Measurements from ENCODE around the gene LENEP.
"Not testable (repeated sequence)": the region's sequence is repeated elsewhere in the genome, so short reads cannot be mapped to it uniquely, and the experiment has no call there.

The LENEP gene

DNA sequence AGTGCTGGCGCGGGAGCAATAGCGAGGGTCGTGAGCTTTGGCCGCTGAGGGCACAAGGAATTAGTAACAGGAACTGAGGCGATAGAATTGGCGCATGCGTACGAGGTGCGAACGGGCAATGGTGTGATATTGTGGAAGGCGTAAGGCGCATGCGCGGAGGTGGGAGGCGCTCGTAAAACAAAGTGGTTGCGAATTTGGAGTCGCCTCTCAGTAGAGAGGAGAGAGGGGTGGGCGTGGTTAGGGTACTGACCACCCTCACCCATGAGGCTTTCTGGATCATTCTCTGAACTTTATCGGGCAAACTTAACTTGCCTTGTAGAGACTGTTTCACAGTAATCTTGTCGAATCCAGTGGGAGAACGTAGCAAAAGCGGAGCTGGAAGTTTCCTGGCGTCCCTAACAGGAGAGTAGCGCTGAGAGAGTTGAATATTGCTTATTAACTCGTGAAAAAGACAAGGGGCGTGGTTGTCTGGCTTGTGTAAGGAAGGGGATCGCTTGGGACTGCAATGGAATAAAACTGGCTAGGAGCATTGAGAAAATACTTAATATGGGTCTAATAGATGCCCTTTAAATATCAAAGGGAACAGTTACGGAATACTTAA lies 18.5 kb upstream of the LENEP start:
- DNase-seq (ENCODE audit: low read depth), result peak; percentile 93

- no peak for DNase-seq (ENCODE audit: low read depth)
Measured at GRCh38 chr1:154975409-154976059, 17.9 kb upstream of the LENEP start.

- DNase-seq (ENCODE audit: low read depth), result not testable (repeated sequence)
Measured at GRCh38 chr1:154977762-154978161, 15.6 kb upstream of the LENEP start.

DNA sequence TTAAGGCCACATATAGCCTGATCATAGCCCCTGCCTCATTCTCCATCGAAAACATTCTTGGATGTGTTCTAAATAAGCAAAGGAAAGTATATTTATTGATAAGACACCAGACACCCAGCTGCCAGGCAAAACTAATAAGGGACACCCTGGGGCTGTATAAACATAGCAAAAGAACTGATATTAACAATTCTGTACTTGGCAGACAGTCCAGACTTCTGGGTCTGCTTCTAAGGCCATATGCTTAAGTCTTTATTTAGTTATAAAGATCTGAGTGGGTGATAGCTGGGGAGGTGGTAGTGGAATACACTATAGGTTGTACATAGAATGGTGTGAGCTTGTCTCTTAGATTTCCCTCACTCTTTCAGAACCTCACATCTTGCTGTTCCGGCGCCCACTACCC lies 15.0 kb upstream of the LENEP start:
- no peak for DNase-seq (ENCODE audit: low read depth)

DNA sequence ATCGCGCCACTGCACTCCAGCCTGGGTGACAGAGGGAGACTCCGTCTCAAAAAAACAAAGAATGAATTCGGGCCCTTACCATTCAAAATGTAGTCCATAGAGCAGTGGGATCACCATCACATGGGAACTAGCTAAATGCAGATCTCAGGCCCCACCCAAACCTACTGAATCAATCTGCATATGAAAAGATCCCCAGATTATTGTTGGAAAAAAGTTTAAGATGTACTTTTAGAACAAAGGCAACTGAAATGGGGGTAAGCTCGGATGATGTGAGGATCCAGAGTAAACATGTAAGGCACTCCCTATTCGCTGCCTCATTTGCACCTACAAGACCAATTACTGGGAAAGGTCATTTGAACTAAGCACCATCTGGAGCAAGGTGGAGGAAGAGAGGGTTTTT lies 11.0 kb upstream of the LENEP start:
- no peak for DNase-seq (ENCODE audit: low read depth)

GRCh38 chr1:154982897-154983648 lies 10.3 kb upstream of the LENEP start, which contains the start of gene FLAD1:
TSS of gene FLAD1 (plus strand) at chr1:154983344. CDS start at chr1:154983695, 351 bp downstream.
- DNase-seq (ENCODE audit: low read depth), result peak; percentile 98

- no peak for DNase-seq (ENCODE audit: low read depth)
Measured at GRCh38 chr1:154983776-154984466, 9.5 kb upstream of the LENEP start.

GRCh38 chr1:154986736-154987135 lies 6.7 kb upstream of the LENEP start:
- not testable (repeated sequence) for DNase-seq (ENCODE audit: low read depth)

DNA sequence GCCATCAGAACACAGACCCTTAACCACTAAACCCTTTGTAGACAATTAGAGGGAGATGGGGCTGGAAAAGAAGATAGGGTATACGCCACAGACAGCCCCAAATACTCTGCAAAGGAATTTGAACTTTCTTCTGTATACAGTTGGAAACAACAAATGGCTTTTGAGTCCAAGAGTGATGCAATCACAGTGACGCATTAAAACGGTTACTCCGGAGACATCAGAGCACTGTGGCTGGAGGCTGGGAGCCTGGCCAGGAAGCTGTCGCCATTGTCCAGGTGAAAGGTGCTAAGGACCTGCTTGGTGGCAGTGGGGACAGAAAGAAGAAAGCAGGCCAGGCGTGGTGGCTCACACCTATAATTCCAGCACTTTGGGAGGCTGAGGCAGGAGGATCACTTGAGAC lies 6.1 kb upstream of the LENEP start:
- no peak for DNase-seq (ENCODE audit: low read depth)

DNA sequence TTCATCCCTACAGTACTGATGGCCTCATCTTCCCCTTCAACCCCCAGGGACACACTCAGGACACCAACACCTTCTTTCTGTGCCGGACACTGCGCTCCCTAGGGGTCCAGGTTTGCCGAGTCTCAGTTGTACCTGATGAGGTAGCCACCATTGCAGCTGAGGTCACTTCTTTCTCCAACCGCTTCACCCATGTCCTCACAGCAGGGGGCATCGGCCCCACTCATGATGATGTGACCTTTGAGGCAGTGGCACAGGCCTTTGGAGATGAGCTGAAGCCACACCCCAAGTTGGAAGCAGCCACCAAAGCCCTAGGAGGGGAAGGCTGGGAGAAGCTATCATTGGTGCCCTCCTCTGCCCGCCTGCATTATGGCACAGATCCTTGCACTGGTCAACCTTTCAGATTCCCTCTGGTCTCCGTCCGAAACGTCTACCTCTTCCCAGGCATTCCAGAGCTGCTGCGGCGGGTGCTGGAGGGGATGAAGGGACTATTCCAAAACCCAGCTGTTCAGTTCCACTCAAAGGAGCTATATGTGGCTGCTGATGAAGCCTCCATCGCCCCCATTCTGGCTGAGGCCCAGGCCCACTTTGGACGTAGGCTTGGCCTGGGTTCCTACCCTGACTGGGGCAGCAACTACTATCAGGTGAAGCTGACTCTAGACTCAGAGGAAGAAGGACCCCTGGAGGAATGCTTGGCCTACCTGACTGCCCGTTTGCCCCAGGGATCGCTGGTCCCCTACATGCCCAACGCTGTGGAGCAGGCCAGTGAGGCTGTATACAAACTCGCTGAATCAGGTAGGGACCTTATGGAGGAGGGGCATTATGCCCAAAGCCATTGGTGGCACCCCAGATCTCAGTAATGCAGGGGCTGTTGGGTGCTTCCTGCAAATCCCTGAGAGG lies 5.1 kb upstream of the LENEP start:
- no peak for DNase-seq (ENCODE audit: low read depth)

DNA sequence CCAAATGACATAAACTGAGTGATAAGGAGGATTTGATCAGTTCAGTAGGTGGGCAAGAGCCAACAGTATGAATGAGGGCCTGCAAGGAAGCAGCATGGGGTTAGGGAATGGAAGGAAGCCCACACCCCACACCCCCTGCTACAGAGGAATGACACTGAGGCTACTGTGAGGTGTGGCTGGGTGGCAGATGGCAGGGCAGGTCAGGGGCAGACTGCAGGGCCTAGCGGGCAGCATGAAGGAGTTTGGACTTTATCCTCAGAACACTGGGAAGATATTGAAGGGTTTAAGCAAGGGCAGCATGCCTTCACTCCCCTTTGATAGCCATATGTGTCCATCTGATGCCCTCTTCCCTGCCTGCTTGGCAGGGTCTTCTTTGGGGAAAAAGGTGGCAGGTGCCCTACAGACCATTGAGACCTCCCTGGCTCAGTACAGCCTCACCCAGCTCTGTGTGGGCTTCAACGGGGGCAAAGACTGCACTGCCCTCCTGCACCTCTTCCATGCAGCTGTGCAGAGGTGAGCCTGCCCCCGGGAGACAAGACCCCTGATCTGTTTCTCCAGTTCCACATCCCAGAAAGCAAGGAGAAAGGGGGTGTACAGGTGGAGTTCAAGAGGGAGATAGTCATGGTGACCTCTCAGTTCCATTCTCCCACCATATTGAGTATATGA lies 4.1 kb upstream of the LENEP start:
- no peak for DNase-seq (ENCODE audit: low read depth)

DNA sequence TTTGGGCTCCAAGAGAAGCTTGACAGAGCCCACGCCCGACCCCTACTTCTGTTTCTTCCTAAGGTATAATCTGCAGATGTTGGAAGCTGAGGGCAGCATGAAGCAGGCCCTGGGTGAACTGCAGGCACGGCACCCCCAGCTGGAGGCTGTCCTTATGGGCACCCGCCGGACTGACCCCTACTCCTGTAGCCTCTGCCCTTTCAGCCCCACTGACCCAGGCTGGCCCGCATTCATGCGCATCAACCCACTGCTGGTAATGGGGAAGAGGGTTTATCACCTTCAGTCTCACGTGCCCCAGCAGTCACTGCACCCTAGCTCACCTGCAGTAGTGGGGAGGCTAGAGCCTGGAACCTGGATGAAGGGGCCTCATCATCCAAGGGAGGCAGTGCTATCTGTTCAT lies 3.1 kb upstream of the LENEP start:
- no peak for DNase-seq (ENCODE audit: low read depth)

- DNase-seq (ENCODE audit: low read depth), result no peak
Measured at GRCh38 chr1:154992721-154993571, 440 bp upstream of the LENEP start.

DNA sequence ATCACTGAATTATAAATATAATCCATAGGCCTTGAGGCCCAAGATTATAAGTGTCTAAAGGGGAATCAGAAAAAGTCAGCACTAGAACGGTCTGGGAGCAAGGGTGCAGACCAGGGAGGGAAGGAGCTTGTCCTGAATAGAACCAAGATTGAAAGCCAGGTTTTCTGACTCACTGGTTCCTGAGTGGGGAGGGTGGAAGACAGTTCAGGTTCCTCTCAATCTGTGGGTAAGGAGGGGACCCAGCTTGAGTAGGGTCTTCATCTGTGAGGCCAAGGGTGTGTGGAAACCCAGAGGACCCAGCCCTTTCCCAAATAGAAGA lies 842 bp downstream of the LENEP start:
- DNase-seq (ENCODE audit: low read depth), result no peak

GRCh38 chr1:154994591-154994990 lies 1.2 kb downstream of the LENEP start:
- no peak for DNase-seq (ENCODE audit: low read depth)

DNA sequence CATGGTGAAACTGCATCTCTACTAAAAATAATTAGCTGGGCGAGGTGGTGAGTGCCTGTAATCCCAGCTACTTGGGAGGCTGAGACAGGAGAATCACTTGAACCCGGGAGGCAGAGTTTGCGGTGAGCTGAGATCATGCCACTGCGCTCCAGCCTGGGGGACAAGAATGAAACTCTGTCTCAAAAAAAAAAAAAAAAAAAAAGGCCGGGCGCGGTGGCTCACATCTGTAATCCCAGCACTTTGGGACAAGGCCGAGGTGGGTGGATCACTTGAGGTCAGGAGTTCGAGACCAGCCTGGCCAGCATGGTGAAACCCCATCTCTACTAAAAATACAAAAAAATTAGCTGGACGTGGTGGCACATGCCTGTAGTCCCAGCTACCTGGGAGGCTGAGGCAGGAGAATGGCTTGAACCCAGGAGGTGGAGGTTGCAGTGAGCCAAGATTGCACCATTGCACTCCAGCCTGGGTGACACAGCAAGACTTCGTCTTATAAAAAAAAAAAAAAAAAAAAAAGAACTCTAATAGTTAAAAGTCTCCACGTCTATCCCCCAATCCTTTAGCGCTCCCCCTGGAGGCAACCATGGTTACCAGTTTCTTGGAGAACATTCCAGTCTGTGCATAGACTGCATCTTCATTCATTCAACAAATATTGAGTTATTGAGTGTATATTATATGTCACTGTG lies 2.1 kb downstream of the LENEP start:
- DNase-seq (ENCODE audit: low read depth), result not testable (repeated sequence)

DNA sequence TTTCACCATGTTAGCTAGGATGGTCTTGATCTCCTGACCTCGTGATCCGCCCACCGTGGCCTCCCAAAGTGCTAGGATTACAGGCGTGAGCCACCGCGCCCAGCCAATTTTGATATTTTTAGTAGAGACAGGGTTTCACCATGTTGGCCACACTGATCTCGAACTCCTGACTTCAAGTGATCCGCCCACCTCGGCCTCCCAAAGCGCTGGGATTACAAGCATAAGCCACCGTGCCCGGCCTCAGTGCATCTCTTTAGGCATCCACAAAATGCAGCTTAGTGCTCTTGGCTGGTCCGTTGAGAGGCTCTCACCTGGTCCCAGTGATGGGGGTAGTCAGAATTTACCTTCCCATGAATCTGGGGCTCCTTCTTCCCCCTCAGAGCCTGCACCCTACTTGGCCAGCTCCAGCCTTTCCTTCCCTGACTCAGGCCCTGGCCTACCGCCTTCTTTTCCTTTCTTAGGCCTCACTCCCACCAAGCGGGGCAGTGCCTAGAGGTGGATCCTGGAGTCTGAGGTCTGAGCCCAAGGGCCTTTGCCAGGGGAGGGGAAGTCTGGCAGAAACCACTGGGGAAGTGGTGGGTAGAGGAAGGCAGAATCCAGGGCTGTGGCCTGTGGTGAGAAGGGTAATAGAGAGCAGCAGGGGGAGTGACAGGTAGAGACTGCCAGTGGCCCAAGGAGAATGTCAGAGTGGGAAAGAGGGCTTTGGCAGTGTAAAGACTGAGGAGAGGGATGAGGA lies 3.7 kb downstream of the LENEP start:
- no peak for DNase-seq (ENCODE audit: low read depth)

DNA sequence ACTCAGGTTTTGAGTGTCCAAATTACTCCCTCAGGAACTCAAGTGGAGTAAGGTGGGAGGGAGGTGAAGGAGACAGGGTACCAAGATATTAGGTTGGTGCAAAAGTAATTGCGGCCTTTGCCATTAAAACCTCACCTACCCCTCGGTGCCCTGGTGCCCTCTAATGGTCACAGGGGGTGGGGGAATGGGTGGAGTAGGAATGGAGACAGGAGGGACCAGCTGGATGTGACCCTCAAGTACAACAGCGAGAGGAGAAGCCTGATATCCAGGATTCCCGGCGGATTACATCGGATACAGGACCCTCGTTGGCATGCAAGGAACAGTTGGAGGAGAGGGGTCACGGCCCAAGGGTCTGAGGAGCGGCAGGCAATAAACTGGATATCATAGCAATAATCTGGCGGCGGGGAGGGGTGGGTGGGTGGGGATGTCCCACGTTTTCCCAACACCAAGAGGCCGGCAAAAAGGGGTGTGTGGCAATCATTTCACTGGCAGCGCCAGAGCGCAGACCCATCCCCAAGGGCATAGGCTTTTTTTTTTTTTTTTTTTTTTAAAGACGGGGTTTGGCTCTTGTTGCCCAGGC lies 4.9 kb downstream of the LENEP start:
- DNase-seq (ENCODE audit: low read depth), result no peak

Data from HS-27A (cell line).